AG09309 (cell line): Measurements from ENCODE around the gene TRIM56.
"Not testable (repeated sequence)": the region's sequence is repeated elsewhere in the genome, so short reads cannot be mapped to it uniquely, and the experiment has no call there.

Source experiments
- DNase-seq: peaks from one replicate; pipeline ENCODE4 v3.0.0-alpha.2; 2010; ENCODE audit warnings: low read depth
- H3K4me3 ChIP-seq: 2 replicates; pipeline ENCODE4 v1.5.1; 2011; ENCODE audit warnings: mild to moderate bottlenecking, low read depth, low read length, moderate library complexity; ENCODE audit not compliant: control insufficient read depth
- TF ChIP-seq, protein P1 (sequence below): IDR thresholded peaks from 2 replicates; pipeline ENCODE4 v1.5.1; 2011; ENCODE audit warnings: mild to moderate bottlenecking, low read depth, low read length, inconsistent platforms; ENCODE audit not compliant: insufficient read depth, control insufficient read depth; ENCODE audit errors: missing control alignments

Gene TRIM56

DNA sequence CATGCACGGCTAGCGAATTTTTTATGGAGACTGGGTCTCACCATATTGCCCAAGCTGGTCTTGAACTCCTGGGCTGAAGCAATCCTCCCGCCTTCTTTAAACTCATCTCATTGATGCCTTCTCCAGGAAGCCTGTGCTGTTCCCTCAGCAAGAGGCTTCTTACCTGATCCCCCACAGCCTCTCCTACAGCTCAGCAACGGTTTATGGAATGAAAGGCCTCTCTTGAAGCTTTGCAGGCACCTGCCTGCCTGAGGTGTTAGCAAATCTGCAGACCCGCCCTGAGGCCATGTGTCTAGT is 468 bp upstream of the TRIM56 start:
- H3K4me3 ChIP-seq = peak overlapping the region; percentile 78
- DNase-seq = no peak
- TF ChIP-seq, protein P1, sequence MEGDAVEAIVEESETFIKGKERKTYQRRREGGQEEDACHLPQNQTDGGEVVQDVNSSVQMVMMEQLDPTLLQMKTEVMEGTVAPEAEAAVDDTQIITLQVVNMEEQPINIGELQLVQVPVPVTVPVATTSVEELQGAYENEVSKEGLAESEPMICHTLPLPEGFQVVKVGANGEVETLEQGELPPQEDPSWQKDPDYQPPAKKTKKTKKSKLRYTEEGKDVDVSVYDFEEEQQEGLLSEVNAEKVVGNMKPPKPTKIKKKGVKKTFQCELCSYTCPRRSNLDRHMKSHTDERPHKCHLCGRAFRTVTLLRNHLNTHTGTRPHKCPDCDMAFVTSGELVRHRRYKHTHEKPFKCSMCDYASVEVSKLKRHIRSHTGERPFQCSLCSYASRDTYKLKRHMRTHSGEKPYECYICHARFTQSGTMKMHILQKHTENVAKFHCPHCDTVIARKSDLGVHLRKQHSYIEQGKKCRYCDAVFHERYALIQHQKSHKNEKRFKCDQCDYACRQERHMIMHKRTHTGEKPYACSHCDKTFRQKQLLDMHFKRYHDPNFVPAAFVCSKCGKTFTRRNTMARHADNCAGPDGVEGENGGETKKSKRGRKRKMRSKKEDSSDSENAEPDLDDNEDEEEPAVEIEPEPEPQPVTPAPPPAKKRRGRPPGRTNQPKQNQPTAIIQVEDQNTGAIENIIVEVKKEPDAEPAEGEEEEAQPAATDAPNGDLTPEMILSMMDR = no peak

DNA sequence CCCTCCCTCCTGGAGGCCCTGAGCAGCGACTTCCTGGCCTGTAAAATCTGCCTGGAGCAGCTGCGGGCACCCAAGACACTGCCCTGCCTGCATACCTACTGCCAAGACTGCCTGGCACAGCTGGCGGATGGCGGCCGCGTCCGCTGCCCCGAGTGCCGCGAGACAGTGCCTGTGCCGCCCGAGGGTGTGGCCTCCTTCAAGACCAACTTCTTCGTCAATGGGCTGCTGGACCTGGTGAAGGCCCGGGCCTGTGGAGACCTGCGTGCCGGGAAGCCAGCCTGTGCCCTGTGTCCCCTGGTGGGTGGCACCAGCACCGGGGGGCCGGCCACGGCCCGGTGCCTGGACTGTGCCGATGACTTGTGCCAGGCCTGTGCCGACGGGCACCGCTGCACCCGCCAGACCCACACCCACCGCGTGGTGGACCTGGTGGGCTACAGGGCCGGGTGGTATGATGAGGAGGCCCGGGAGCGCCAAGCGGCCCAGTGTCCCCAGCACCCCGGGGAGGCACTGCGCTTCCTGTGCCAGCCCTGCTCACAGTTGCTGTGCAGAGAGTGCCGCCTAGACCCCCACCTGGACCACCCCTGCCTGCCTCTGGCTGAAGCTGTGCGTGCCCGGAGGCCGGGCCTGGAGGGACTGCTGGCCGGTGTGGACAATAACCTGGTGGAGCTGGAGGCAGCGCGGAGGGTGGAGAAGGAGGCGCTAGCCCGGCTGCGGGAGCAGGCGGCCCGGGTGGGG is 2.2 kb downstream of the TRIM56 start:
- H3K4me3 ChIP-seq = no peak overlapping the region
- TF ChIP-seq, protein P1 = no peak
- DNase-seq = no peak

DNA sequence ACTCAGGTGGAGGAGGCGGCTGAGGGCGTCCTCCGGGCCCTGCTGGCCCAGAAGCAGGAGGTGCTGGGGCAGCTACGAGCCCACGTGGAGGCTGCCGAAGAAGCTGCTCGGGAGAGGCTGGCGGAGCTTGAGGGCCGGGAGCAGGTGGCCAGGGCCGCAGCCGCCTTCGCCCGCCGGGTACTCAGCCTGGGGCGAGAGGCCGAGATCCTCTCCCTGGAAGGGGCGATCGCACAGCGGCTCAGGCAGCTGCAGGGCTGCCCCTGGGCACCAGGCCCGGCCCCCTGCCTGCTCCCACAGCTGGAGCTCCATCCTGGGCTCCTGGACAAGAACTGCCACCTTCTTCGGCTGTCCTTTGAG is 2.8 kb downstream of the TRIM56 start:
- DNase-seq = no peak
- TF ChIP-seq, protein P1 = no peak
- H3K4me3 ChIP-seq = no peak overlapping the region

DNA sequence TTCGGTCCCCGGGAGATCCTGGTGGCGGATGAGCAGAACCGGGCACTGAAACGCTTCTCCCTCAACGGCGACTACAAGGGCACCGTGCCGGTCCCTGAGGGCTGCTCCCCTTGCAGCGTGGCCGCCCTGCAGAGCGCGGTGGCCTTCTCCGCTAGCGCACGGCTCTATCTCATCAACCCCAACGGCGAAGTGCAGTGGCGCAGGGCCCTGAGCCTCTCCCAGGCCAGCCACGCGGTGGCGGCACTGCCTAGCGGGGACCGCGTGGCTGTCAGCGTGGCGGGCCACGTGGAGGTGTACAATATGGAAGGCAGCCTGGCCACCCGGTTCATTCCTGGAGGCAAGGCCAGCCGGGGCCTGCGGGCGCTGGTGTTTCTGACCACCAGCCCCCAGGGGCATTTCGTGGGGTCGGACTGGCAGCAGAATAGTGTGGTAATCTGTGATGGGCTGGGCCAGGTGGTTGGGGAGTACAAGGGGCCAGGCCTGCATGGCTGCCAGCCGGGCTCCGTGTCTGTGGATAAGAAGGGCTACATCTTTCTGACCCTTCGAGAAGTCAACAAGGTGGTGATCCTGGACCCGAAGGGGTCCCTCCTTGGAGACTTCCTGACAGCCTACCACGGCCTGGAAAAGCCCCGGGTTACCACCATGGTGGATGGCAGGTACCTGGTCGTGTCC is 3.7 kb downstream of the TRIM56 start:
- H3K4me3 ChIP-seq = no peak overlapping the region
- TF ChIP-seq, protein P1 = no peak
- DNase-seq = no peak

DNA sequence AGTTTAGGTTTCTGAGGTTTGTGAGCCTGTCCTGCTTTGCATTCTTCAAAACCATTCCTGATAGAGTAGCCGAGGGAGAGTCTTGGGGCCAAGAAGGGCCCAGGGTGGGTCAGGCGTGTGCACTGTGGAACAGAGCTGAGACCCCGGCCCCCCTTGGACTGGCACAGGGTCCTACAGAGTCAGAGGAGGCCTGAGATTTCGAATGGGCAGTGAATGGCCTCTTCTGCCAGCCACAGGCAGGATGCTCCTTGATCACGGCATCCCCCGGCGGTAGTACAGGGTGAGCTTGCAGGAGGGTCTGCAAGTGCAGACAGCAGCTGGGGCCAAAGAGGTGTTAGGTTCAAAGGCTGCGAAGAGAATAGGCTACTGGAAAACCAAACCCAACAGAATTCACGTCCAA is 4.6 kb downstream of the TRIM56 start:
- DNase-seq = no peak
- H3K4me3 ChIP-seq = no peak overlapping the region
- TF ChIP-seq, protein P1 = no peak

DNA sequence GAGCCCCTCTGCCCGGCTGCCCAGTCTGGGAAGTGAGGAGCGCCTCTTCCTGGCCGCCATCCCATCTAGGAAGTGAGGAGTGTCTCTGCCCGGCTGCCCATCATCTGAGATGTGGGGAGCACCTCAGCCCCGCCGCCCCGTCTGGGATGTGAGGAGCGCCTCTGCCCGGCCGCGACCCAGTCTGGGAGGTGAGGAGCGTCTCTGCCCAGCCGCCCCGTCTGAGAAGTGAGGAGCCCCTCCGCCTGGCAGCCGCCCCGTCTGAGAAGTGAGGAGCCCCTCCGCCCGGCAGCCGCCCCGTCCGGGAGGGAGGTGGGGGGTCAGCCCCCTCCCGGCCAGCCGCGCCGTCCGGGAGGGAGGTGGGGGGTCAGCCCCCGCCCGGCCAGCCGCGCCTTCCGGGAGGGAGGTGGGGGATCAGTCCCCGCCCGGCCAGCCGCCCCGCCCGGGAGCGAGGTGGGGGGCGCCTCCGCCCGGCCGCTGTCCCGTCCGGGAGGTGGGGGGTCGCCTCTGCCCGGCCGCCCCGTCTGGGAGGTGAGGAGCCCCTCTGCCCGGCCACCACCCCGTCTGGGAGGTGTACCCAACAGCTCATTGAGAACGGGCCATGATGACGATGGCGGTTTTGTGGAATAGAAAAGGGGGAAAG is 7.1 kb downstream of the TRIM56 start:
- DNase-seq, H3K4me3 ChIP-seq: not testable (repeated sequence)

DNA sequence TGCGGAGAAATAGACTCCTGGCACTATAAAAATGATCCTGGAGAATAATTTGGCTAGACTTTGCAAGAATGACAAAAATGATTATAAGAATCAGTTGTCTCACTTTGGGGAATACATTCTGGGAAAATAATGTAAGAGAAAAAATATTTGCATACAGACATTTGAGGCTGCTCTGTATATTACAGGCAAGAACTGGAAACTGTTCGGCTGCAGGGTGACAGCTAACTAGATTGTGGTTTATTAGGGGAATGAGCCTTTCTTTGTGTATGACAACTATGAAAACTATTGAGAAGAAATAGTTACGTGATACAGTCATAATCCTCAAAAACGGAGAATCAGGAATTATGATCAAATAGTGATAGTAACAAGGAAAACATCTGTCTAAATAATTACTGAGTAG is 8.6 kb downstream of the TRIM56 start:
- H3K4me3 ChIP-seq = no peak overlapping the region
- DNase-seq = peak; percentile 62

More for the DNA sequence above, 8.6 kb downstream of the TRIM56 start:
- TF ChIP-seq, protein P1 = no peak
